ENCODE data around the gene TAF1B. TPM values are rescaled to one million over a fixed set of nuclear protein-coding genes. Genes with fewer than 3 reads are reported as not detected.

The TAF1B gene
- total RNA-seq, 1 experiment from 2014 or later, result 35.2 TPM

DNA sequence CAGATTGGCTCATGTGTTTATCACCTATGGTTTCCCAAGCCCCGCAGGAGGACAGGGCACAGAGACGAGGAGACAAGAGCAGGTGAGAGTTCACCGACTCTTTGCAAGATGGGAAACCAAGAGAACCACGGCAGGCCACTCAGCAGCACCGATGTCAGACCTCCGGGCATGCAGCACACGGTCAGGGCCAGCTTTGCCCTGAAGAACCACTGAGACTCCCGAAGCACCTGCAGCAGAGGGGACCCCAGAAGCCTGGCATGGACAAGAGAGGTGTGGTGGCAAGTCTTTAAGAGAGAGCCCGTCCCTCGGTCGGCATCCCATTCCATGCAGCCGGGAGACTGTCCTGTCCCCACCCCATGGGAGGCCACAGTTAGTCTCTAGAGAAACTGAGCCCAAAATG is 36.6 kb upstream of the TAF1B start:
- no peak for TF ChIP-seq SIN3A (IDR thresholded peaks at IDR 0.05; ENCODE audit: borderline replicate concordance, insufficient read depth, low read depth, low read length)
- TF ChIP-seq, protein P1, sequence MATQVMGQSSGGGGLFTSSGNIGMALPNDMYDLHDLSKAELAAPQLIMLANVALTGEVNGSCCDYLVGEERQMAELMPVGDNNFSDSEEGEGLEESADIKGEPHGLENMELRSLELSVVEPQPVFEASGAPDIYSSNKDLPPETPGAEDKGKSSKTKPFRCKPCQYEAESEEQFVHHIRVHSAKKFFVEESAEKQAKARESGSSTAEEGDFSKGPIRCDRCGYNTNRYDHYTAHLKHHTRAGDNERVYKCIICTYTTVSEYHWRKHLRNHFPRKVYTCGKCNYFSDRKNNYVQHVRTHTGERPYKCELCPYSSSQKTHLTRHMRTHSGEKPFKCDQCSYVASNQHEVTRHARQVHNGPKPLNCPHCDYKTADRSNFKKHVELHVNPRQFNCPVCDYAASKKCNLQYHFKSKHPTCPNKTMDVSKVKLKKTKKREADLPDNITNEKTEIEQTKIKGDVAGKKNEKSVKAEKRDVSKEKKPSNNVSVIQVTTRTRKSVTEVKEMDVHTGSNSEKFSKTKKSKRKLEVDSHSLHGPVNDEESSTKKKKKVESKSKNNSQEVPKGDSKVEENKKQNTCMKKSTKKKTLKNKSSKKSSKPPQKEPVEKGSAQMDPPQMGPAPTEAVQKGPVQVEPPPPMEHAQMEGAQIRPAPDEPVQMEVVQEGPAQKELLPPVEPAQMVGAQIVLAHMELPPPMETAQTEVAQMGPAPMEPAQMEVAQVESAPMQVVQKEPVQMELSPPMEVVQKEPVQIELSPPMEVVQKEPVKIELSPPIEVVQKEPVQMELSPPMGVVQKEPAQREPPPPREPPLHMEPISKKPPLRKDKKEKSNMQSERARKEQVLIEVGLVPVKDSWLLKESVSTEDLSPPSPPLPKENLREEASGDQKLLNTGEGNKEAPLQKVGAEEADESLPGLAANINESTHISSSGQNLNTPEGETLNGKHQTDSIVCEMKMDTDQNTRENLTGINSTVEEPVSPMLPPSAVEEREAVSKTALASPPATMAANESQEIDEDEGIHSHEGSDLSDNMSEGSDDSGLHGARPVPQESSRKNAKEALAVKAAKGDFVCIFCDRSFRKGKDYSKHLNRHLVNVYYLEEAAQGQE (IDR thresholded peaks at IDR 0.05; ENCODE audit: insufficient read depth in 1 of 2, low read depth in 2 of 2, low read length in 1 of 2), result no peak
- no peak for TF ChIP-seq CTCF (IDR thresholded peaks at IDR 0.05)
- TF ChIP-seq TCF7L2 (IDR thresholded peaks at IDR 0.05; ENCODE audit: low read depth, low read length), result no peak
- TF ChIP-seq POLR2AphosphoS5 (IDR thresholded peaks at IDR 0.05; ENCODE audit: low read depth, low read length), result no peak
- H3K9me3 ChIP-seq (ENCODE audit: control insufficient read depth, insufficient read depth, low read depth, low read length), result no peaks in the 10 kb centered on the region
- CTCF ChIA-PET, result no interaction called here
- peaks cover 9% of the 10 kb centered on the region for H3K4me1 ChIP-seq (ENCODE audit: control insufficient read depth, insufficient read depth, low read length)
- no peak overlapping the region for H3K4me3 ChIP-seq (ENCODE audit: low read depth in 2 of 2, low read length in 2 of 2)
- POLR2A ChIA-PET, result interaction anchor here (0.6 kb wide), 1 partner anchor 89 kb away, joined by 3 read pairs; no protein-coding TSS in a partner anchor
- no peaks in the 10 kb centered on the region for H3K27me3 ChIP-seq (ENCODE audit: control insufficient read depth, insufficient read depth, low read length)
- BruUV-seq (replicated peaks), result no TSS peak
- no peak overlapping the region for H3K27ac ChIP-seq (ENCODE audit: low read length)
- DNase-seq (ENCODE audit: low read depth, low spot score) (no peak), ATAC-seq (no peak)
- in situ Hi-C loops (cut with HindIII; ENCODE audit: low pct_unique_long_range_greater_than_20kb, low sequenced_read_pairs) (no loop called here), intact Hi-C loops (cut with micrococcal nuclease; ENCODE audit: unreplicated experiment) (no loop called here)
- no peaks in the 10 kb centered on the region for H3K36me3 ChIP-seq (ENCODE audit: control insufficient read depth, insufficient read depth, low read length)

- ATAC-seq, result no peak
- in situ Hi-C loops (cut with HindIII; ENCODE audit: low pct_unique_long_range_greater_than_20kb, low sequenced_read_pairs), result no loop called here
Observed at GRCh38 chr2:9807056-9807455, 36.2 kb upstream of the TAF1B start.

More at GRCh38 chr2:9807056-9807455, 36.2 kb upstream of the TAF1B start:
- H3K27ac ChIP-seq (ENCODE audit: low read length), result no peak overlapping the region
- CTCF ChIA-PET, result no interaction called here
- DNase-seq (ENCODE audit: low read depth, low spot score), result no peak
- intact Hi-C loops (cut with micrococcal nuclease; ENCODE audit: unreplicated experiment), result no loop called here
- H3K9me3 ChIP-seq (ENCODE audit: control insufficient read depth, insufficient read depth, low read depth, low read length), result no peaks in the 10 kb centered on the region
- H3K36me3 ChIP-seq (ENCODE audit: control insufficient read depth, insufficient read depth, low read length), result no peaks in the 10 kb centered on the region
- H3K4me1 ChIP-seq (ENCODE audit: control insufficient read depth, insufficient read depth, low read length), result peaks cover 5% of the 10 kb centered on the region; the same call in 1 of the 2 replicates
- no peaks in the 10 kb centered on the region for H3K27me3 ChIP-seq (ENCODE audit: control insufficient read depth, insufficient read depth, low read length)
- TF ChIP-seq TCF7L2 (IDR thresholded peaks at IDR 0.05; ENCODE audit: low read depth, low read length) (no peak), POLR2AphosphoS5 (IDR thresholded peaks at IDR 0.05; ENCODE audit: low read depth, low read length) (no peak), SIN3A (IDR thresholded peaks at IDR 0.05; ENCODE audit: borderline replicate concordance, insufficient read depth, low read depth, low read length) (no peak), CTCF (IDR thresholded peaks at IDR 0.05) (no peak)
- TF ChIP-seq, protein P1 (IDR thresholded peaks at IDR 0.05; ENCODE audit: insufficient read depth in 1 of 2, low read depth in 2 of 2, low read length in 1 of 2), result no peak
- POLR2A ChIA-PET, result interaction anchor here (0.6 kb wide), 1 partner anchor 90 kb away, joined by 3 read pairs; no protein-coding TSS in a partner anchor
- no TSS peak for BruUV-seq (replicated peaks)
- H3K4me3 ChIP-seq (ENCODE audit: low read depth in 2 of 2, low read length in 2 of 2), result no peak overlapping the region
